Hematopoietic multipotent progenitor cell treated with erythropoietin and hydrocortisone succinate and interleukin-3 and kit ligand, for 17 days (in vitro differentiated cells): ENCODE results near the gene LRP1.
"Not testable (repeated sequence)": the region's sequence is repeated elsewhere in the genome, so short reads cannot be mapped to it uniquely, and the experiment has no call there.

ENCODE experiments used
- DNase-seq: peaks from one replicate; pipeline ENCODE4 v3.0.0-alpha.2; 2015; ENCODE audit warnings: low spot score

LRP1 gene

DNA sequence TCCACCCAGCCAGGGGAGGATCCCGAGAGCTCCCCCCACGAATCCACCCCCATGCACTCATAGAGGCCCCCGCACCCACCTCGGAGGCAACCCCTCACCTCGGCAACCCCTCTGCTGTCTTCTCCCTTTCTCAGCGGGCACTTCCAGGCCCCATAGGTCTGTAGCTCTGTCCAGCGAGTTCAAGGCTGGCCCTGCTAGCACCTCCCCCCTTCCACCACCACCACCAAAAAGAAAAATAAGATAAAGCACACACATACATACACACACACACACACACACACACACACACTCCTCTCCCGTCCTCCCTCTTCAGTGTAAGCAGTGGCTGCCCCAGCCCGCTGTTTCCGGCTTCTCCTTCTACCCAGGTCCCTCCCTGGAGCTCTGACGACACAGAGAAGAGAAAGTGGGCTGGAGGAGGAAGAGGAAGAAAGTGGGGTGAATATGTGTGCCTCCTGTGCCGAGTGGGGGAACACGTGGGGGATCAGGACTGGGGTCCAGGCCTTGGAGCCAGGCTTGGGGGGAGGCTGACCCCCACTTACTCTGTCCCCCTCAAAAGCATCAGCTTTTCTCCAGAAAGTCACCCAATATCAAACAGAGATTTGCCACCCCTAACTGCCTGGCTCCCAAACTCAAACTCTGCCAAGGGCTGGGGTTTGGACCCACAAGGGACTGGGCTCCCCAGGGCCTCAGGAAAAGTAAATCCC lies 17.1 kb upstream of the LRP1 start, which contains the start of gene STAT6:
TSS of gene STAT6 (minus strand) at position 332 of the 704 bp plus-strand sequence. CDS start 3,084 bp downstream, outside the sequence.
- DNase-seq = peak; percentile 87

DNA sequence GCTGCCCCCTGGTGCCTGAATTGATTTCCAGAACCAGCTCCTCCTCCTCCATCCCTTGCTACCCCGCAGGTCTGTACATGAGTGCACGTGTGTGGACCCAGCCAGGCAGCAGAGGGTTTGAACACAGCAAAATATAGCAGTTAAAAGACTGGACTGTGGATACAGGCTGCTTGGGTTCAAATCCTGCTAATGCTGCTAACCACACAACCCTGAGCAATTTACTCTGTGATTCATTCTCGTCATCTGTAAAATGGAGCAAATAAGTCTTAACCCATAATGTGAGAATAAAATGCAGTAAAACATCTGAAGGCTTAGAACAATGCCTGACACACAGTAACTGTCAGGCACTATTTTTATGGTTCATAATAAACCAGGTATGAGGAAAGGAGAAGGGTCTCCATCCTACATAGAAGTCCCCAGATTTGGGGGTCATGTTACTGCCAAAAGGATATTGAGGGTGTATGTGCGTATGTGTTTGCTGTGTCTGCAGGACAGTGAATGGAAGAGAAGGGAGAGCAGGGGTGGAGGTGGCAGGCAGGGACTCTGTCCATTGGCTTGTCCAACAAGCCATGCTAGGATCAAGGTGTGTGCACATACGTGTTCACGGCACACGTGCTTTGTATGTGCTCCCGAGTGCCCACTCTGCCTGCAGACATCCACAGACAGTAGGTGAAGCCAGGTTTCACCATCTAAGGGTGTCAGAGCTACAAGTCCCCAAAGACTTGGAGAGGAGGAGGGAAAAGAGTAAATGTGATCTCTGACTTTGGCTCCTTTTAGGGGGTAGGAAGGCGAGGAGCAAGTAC lies 15.6 kb upstream of the LRP1 start:
- no peak for DNase-seq

DNA sequence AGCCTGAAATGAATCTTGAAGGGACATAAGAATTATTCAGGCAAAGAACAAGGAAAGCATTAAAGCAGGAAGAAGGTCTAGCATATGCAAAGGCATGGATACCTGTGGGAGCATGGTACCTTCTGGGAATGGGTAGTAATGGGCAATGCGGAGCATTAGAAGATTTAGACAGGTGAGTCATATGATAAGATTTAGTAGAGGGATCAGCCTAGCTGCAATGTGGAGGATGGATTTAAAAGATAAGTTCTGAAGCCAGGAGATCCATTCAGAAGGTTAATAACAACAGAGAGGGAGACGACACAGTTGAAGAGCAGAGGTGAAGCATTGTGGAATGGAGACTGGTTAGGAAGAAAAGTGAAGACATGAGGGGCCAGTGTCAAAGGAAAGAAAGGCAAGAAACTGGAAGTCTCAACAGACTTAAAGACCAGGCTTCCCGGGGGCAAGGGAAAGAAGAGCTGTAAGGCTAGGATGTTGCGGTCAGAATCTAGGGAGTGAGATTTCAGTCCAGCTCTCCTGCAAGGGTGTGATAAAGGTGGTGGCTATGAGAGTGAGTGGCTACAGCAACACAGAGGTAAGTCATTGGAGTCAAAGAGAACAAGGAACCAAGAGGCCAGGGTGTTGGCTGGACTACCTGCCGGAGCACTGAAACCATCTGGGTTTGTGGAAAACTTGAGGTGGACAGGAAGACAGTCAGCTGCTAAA lies 11.6 kb upstream of the LRP1 start:
- no peak for DNase-seq

DNA sequence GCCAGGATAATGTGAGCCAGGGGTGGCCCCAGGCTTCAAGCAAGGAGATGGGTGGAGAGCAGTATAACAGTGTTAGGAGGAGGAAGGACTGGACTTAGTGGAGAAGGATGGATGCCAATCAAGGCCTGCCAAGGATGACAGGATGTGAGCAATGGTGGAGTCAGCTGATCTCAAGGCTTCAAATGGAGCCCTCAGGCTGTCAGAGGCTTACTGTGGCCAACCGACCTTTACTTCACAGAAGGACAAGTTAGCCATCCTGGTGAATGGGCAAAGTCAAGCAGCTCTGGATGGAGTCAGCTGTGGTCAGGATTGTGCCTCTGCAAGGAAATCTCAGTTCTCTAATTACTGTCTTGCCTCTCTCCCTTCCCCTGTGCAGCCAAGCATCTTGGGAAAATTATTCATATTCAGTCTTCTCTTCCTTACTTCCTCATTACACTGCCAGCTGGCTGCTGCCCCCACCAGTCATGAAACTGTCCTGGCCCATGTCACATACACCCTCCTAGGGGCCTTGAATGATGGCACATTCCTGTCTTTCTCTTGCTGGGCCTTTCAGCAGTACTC lies 9.5 kb upstream of the LRP1 start:
- no peak for DNase-seq

DNA sequence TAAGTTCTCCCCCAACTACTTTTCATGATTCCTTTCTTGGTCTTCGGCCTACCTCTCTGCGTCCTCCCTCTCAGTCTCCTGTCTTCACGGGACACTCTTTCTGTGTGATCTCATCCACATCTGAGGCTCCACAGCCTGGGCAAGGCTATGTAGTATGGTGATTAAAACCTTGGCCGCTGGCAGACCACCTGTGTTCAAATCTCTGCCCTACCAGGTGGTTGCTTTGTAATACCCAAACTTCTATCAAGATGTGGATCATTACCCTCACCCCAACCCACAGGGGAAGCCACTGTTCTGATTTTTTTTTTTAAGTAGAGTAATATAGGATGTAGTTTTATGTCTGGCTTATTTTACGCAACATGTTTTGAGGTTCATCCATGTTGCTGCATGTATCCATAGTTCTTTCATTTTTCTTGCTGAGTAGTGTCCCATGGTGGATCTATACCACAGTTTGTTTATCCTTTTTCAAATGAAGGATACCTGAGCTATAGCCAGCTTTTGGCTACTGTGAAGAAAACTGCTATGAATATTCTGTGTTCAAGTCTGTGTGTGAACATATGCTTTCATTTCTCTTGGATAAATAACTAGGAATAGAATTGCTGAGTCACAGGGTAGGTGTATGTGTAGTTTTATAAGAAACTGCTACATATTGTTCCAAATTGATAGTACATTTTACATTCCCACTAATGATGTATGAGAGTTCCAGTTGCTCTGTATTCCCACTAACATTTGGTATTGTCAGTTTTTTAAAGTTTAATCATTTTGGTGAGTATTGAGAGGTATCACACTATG lies 8.8 kb upstream of the LRP1 start:
- no peak for DNase-seq

DNA sequence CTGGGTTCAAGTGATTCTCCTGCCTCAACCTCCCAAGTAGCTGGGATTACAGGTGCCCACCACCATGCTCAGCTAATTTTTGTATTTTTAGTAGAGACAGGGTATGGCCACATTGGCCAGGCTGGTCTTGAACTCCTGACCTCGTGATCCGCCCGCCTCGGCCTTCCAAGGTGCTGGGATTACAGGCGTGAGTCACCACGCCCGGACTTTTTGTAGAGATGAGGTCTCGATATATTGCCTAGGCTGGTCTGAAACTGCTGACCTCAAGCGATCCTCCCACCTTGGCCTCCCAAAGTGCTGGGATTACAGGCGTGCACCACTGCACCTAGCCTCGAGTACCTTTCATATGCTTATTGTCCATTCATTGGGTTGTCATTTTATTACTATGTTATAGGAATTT lies 7.6 kb upstream of the LRP1 start:
- not testable (repeated sequence) for DNase-seq

DNA sequence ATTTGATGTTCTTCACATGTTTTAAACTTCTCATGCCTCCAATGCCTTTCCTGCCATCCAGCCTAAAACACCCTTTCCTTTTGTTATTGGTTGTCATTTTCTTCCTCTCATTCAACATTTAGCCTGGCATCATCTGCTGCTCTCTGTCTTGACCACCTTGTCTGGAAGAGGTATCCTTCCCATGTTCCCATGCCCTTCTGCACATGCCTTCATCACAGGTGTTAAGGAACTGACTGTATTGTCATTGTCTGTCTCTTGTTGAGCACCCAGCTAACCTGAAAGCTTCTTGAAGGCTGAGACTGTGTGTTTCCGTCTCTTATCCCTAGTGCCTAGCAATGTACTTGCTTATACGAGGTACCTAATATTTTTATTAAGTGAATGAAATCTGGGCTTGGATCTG lies 4.5 kb upstream of the LRP1 start:
- DNase-seq = no peak

DNA sequence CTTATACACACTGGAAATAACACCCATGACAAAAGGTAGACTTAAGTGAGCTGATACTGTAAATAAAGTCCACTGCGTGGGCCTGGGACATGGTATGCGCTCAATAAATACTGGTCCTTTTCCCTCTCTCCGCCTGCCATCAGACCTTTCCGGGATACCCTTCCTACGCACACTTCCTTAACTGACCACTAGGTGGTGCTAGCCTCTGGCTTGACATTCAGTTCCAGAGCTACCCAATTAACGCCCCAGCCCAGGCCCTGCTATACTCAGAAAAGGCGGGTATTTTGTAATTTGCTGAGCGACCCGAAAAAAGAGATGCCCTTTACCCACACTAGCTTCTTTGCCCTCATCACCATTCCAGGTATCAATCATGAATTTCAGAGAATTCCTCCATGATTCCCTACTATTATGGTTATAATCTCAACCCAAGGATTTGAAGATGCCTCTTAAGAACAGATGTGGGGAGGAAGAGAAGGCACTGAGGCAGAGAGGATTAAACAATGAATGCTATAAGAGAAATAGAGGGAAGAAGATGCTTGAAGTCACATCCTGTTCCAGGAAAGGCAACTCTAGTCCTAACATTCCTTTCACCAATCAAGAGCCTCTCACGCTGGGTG lies 3.9 kb upstream of the LRP1 start:
- peak; percentile 89 for DNase-seq

DNA sequence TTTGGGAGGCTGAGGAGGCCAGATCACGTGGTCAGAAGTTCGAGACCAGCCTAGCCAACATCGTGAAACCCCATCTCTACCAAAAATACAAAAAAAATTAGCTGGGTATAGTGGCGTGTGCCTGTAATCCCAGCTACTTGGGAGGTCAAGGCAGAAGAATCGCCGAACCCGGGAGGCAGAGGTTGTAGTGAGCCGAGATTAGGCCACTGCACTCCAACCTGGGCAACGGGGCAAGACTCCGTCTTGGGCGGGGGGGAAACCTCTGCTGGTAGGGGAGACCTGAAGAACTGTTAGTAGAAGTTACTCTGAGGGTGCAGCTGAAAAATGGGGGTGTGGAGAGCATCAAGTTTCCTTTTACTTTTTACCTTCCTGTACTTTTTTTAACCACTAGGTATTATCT lies 2.2 kb upstream of the LRP1 start:
- no peak for DNase-seq

DNA sequence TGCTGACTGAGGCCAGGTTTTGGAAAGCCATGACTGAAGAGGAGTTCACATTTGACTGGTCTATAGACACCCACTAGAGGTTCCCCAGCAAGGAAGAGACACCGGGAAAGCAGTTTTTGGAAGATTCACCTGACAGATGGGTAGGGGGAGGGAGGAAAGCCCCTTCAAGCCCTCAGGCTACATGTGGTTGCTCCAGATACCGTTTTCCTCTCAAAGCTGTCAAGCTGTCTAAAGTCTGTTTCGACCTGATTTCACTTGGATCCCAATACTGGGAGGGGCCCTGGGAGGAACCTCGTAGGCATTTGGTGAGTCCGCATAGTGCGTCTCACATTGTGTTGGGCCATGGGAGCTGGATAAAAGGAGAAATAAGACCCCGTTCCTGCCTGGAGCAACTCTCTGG lies 1.7 kb upstream of the LRP1 start:
- DNase-seq = peak; percentile 57

DNA sequence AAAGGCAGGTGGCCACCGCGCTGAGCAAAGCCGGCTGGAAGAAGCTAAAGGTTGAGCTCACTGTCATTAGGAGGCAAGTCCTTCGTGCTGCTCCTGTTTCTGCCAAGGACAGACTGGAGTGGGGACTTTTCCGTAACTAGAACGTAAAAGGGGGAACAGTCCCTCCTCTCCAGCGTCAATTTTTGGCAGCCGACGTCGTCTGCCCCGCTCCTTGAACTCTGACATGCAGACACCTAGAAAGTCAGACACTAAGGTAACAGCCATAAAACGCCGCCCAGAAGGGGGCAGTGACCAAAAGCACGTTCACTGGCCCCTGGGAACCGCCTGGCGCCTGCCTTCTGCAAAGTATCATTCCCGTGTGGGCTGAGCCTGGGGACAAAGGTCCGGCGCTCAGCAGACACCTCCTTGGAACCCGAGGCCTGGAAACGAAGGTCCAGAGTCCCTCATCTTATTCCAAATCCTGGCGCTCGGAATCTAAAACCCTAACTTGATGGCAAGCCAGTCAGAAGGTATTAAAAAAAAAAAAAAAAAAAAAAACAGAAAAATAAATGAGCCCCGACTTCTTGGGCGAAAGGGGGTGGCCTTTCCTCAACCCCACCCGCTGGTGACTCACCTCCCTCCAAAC lies 1.1 kb upstream of the LRP1 start:
- DNase-seq = peak; percentile 84

DNA sequence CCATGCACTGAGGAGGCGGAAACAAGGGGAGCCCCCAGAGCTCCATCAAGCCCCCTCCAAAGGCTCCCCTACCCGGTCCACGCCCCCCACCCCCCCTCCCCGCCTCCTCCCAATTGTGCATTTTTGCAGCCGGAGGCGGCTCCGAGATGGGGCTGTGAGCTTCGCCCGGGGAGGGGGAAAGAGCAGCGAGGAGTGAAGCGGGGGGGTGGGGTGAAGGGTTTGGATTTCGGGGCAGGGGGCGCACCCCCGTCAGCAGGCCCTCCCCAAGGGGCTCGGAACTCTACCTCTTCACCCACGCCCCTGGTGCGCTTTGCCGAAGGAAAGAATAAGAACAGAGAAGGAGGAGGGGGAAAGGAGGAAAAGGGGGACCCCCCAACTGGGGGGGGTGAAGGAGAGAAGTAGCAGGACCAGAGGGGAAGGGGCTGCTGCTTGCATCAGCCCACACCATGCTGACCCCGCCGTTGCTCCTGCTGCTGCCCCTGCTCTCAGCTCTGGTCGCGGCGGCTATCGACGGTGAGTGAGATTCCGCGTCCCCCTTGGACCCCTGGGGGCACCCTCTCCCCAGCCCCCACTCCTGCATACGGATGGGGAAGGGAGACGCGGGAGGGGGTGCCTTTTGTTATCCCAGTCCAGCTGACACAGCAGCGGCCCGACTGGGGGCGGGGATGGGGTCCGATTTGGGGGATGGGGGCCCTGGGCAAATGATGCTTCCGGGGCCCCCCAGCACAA lies 400 bp downstream of the LRP1 start:
- DNase-seq = no peak

DNA sequence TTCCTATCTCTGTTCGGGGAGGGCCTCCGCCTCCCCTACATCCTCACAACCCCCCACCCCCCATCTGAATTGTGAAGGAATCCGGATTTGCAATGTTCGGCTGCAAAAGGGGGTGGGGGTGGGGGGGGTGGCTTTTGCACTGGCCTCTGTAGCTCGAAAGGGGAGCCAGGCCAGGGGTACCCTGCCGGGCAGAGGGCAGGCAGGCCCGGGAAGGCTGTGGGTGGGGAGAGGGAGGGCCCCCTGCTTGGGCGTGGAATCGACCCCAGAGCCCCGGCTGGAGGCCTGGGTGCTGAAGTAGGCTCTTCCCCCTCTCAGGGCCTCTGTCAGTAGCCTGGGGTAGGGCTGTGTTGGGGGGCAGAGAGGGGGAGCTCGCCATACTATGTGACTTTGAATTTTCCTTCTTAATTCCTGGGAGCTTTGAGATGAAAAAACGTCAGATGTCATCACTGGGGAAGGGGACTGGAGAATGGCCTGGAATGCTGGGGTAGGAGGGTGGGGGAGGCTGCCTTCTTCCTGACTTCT lies 1.1 kb downstream of the LRP1 start:
- DNase-seq = no peak

DNA sequence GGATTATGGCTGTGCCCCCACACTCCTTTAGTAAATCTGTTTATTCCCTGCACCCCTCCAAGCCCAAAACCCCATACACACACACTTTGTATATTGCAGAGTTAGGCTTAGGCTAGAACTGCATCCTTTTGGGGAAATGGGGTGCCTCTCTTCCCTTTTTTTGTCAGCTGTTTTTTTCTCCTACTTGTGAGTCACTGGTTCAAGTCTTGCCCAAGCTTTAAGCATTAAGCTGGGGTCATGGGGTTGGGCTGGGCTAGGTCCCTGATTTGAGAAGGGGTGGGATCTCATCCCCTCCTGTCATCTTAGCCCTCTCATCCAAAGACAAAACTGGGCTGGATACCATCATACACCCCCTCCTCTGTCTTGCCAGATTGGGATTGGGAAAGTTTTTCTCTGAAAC lies 1.6 kb downstream of the LRP1 start:
- no peak for DNase-seq

DNA sequence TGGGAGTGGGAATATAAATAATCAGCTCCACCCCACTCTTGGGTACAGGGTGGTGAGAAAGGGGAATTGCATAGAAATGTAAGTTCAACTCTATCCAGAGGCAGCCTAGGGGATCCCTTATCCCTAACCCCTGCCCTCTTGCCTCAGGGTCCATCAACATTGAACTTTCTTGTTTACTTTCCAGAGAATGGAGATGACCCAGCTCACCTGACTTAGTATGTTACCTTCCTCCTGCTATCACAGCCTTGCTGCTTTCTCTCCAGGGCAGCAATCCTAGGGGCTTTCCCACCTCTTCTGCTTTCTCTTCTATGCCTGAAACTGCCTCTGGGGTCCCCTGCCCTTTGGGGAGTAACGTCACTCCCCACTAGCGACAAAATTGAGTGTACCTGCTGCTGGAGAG lies 2.7 kb downstream of the LRP1 start:
- no peak for DNase-seq

DNA sequence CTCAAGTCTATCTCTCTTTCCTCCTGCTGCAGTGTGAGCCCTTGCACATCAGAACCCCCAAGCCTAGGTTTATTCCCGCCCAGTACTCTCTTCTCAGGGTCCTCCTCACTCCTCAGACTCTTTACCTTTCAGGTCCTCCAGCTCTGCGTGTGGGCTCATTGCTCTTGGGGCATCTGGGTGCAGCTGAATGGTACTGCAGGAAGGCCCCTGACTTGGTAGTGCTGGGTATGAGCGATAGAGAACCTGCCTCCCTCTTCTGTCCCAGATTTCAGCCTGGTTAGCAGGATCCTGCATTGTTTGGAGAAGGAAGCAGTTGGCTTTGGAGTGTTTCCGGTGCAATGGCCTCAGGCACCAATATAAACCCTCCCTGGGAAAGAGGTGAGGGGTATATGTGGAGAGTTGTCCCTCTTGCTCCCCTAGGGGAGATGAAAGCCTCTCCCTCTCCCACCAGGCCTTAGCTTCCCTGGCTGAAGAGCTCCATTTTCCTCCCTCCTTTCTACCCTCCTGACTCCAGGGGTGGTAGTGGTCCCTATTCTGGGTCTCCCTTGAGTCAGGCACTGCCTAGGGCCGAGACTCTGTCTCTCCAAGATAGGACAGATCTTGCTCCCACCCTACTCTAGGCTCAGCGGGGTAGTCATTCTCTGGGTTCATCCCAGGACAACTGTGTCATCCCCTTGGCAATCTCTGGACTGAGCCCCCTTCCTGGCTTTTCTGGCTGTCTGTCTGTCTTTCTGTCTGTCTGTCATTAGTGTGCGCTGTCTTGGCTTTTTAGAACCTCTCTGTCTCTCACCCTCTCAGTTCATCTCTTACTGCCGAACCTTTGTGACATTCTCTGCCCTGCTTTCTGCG lies 3.8 kb downstream of the LRP1 start:
- no peak for DNase-seq

DNA sequence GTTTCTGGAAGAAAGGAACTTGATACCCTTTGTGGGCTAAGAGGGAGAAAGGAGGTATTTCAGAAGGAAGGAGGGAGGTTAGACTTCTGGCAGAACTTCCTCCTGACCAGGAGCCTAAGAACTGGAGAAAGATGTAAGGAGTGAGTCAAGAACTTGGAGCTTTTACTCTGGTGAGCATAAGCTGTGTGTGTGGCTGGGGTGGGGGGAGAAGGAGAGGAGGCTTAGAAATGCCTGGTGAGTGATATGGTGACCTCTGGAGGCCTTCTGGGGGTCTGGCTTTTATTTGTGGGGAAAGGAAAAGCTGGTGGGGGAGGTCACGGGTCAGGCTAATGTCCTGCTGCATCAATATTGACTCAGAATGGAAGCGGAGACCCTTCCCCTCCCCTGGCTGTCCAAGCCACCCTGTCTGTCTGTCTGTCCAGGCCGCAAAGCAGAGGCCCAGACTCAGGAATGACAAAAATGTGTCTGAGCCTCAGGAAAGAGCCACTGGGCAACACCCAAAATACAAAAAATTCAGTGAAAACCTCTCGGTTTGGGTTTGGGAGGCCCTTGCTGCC lies 4.8 kb downstream of the LRP1 start:
- no peak for DNase-seq

DNA sequence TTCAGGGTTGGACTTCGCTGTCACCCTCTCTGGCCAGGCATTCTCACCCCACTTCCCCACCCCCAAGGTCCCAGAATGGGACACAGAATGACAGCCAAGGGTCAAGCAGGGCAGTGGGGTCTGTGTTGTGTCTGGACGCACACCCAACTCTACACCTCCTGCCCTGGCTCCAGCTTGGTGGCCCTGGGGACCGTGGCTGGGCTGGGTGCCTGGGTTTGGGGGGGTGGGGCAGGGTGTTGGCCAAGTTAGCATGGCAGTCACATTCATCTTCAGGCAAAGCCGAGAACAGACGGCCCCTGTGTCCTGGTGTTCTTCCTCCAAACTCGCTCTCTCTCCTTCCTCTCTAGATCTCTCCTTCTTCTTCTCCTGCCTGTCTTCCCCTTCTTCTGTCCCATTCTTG lies 5.6 kb downstream of the LRP1 start:
- no peak for DNase-seq

DNA sequence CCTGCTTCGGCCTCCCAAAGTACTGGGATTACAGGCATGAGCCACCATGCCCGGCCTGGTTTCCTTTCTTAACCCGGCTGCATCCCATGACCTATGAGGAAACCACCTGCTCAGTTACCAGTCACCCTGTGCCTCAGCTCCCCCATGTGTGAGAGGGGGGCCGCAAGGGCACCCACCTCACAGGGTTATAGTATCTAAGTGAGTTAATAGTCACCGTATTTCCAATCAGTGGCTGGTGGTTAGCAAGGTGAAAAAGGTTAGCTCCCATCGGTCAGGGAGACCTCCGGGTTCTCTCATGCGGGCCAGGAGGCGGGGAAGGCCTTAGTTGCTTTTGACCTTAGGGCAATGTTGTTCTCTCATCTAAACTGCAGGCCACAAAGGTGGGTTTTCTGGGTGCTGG lies 6.7 kb downstream of the LRP1 start:
- no peak for DNase-seq
